B cell (primary cell): ENCODE measurements around the gene HAUS2.

Experiments used
- EZH2 ChIP-seq: IDR thresholded peaks from 2 replicates; pipeline ENCODE4 v1.6.1; 2012; ENCODE audit warnings: borderline replicate concordance, low read depth, mild to moderate bottlenecking, moderate library complexity, low read length; ENCODE audit not compliant: insufficient read depth, poor library complexity, severe bottlenecking
- TF ChIP-seq, protein P1 (sequence below): fragments of 200-600 bp; IDR thresholded peaks from one replicate; pipeline ENCODE4 v1.8.0; 2022; ENCODE audit warnings: antibody characterized with exemption, mild to moderate bottlenecking

- TF ChIP-seq, protein P1, sequence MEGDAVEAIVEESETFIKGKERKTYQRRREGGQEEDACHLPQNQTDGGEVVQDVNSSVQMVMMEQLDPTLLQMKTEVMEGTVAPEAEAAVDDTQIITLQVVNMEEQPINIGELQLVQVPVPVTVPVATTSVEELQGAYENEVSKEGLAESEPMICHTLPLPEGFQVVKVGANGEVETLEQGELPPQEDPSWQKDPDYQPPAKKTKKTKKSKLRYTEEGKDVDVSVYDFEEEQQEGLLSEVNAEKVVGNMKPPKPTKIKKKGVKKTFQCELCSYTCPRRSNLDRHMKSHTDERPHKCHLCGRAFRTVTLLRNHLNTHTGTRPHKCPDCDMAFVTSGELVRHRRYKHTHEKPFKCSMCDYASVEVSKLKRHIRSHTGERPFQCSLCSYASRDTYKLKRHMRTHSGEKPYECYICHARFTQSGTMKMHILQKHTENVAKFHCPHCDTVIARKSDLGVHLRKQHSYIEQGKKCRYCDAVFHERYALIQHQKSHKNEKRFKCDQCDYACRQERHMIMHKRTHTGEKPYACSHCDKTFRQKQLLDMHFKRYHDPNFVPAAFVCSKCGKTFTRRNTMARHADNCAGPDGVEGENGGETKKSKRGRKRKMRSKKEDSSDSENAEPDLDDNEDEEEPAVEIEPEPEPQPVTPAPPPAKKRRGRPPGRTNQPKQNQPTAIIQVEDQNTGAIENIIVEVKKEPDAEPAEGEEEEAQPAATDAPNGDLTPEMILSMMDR, result no peak
- no peak for TF ChIP-seq EZH2
Measured at GRCh38 chr15:42576776-42577175, 28.1 kb downstream of the HAUS2 start.
